ENCODE measurements around the gene LAIR1. TPM values are rescaled to one million over a fixed set of nuclear protein-coding genes. Genes with fewer than 3 reads are reported as not detected.
"Not testable (repeated sequence)": the region's sequence is repeated elsewhere in the genome, so short reads cannot be mapped to it uniquely, and the experiment has no call there.

LAIR1 gene
- total and polyA plus RNA-seq, 2 experiments from 2014 or later: not detected

DNA sequence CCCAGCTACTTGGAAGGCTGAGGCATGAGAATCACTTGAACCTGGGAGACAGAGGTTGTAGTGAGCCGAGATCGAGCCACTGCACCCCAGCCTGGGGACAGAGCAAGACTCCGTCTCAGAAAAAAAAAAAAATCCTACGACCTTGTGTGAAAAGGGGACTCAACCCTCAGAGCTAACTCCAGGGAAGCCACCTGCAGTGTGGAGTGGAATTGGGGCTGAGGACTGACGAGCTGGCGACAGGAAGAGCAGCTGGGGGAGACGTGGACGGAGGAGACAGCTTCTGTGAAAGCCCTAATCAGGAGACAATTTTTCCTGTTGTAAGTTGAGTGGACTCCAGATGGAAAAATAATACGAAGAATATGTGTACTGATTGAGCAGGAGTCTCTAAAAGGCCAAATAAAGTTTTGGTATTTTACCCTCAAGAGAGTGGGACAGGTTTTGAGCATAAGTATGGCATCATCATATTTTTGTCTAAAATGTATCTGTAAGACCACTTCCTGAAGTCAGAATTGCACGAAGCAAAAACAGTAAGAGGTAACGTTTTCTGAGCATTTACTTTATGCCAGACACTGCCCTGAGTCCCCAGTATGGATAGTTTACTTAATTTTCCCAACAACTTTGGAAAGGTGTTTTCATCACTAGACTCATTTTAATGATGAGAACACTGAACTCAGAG lies 12.0 kb upstream of the LAIR1 start:
- no peaks in the 10 kb centered on the region for H3K36me3 ChIP-seq (ENCODE audit: low read depth)
- TF ChIP-seq EZH2phosphoT487 (IDR thresholded peaks at IDR 0.05; ENCODE audit: insufficient read depth, low read depth) (no peak), EZH2 (IDR thresholded peaks at IDR 0.05; ENCODE audit: insufficient read depth, poor library complexity, severe bottlenecking) (no peak)
- H3K9me3 ChIP-seq (ENCODE audit: low read depth): no peaks in the 10 kb centered on the region
- H3F3A ChIP-seq (ENCODE audit: insufficient read depth): no peaks in the 10 kb centered on the region
- no peak overlapping the region for H2AFZ ChIP-seq
- H3K4me3 ChIP-seq: no peak overlapping the region
- no peak for DNase-seq
- in situ Hi-C loops (cut with MboI): no loop called here
- no peaks in the 10 kb centered on the region for H3K27me3 ChIP-seq (replicated peaks; ENCODE audit: insufficient read depth)
- H3K79me2 ChIP-seq (ENCODE audit: insufficient read depth): no peaks in the 10 kb centered on the region
- H3K4me1 ChIP-seq (ENCODE audit: insufficient read depth): no peaks in the 10 kb centered on the region
- no peak overlapping the region for H3K9ac ChIP-seq
- WGBS, 2 experiments (ENCODE audit: low coverage in 1 of 2, low lambda C conversion rate in 2 of 2, missing lambda C conversion rate in 2 of 2): 27 to 33% methylated on average over 11 of the region's 11 CpGs
- no peak overlapping the region for H3K4me2 ChIP-seq (ENCODE audit: unreplicated experiment)
- H4K20me1 ChIP-seq (ENCODE audit: insufficient read depth): no peaks in the 10 kb centered on the region
- no peak overlapping the region for H3K27ac ChIP-seq
- no peaks in the 10 kb centered on the region for H3K9me2 ChIP-seq (ENCODE audit: insufficient read depth)

DNA sequence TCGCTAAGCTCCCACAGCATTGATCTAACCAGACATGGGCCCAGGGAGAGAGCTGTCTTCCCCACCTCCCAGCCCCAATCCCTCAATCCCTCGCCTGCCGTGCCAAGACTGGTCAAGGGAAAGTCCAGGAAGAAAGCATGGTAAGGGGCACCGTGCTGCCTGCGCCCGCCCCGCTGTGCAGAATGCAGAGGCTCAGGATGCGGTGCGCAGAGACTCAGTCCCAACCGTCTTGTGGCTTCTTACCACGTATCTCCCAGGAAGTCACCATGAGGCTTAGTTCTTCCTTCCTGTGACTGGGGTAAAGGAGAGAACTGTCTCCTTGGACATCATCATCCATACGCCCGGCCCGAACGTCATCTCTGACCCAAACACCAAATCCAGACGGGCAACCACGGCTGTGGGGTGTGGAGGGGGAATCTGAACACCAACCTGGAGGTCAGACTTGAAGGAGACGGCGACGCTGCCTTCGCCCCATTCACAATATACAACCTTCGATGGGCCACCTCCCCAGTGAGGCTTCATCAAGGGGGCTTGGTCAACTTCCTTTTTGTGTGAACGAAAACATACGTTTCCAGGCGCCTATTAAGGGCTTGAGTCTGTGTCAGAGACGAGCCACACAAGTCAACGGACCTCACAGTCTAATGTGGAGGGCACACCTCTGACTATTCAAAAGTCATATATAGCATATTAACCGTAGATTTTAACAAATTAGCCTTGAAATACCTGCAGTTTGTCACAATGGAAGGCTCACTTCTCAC lies 10.6 kb upstream of the LAIR1 start:
- H3K9me2 ChIP-seq (ENCODE audit: insufficient read depth); H3K27ac ChIP-seq; H2AFZ ChIP-seq; in situ Hi-C loops (cut with MboI); H3K4me2 ChIP-seq (ENCODE audit: unreplicated experiment); H3K9ac ChIP-seq; DNase-seq; H3K4me1 ChIP-seq (ENCODE audit: insufficient read depth); H3F3A ChIP-seq (ENCODE audit: insufficient read depth); H3K9me3 ChIP-seq (ENCODE audit: low read depth); H3K27me3 ChIP-seq (replicated peaks; ENCODE audit: insufficient read depth); H4K20me1 ChIP-seq (ENCODE audit: insufficient read depth); H3K79me2 ChIP-seq (ENCODE audit: insufficient read depth); H3K36me3 ChIP-seq (ENCODE audit: low read depth); H3K4me3 ChIP-seq: not testable (repeated sequence)
- WGBS, 2 experiments (ENCODE audit: low coverage in 1 of 2, low lambda C conversion rate in 2 of 2, missing lambda C conversion rate in 2 of 2): 45 to 55% methylated on average over 20 to 28 of the region's 28 CpGs

DNA sequence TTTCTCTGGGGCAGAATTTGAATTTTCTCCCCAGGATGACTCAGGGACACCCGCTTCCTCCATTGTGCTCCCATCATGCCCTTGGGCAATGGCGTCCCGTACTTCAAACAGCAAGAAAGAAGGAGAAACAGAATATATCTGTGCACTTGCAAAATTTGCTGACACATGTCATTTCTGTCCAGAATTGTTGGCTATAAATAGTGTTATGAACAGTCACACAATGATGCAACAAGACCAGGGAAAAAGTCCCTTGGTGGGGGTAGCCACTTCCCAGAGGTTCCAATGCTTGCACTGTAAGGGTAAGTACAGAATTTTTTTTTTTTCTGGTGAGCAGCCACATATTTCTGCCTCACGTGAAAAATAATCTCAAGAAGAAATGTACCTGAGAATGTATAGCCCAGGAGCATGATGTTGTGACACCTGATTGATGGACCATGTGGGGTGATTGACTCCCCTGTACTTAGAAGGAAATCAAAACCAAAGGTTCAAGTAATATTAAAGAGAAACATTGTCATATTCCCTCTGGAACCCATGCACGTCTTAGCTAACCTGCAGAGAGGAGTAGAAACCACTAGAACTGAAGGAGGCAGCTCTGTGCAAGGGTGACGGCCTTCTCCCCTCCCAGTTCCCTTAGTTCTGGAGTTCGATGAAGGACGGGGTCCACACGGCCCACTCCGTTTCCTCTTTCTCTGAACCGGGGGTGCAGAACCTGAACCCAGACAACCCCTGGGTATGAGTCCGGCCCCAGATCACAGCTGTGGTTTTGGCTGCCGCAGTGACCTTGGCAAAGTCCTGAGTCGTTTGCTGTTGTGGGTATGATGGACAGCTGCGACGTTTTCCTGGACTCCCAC lies 9.3 kb upstream of the LAIR1 start:
- WGBS, 2 experiments (ENCODE audit: low coverage in 1 of 2, low lambda C conversion rate in 2 of 2, missing lambda C conversion rate in 2 of 2): 54 to 61% methylated on average over 14 to 16 of the region's 16 CpGs
- Histone ChIP-seq H3K4me1 (ENCODE audit: insufficient read depth) (no peaks in the 10 kb centered on the region), H4K20me1 (ENCODE audit: insufficient read depth) (no peaks in the 10 kb centered on the region), H3K9me2 (ENCODE audit: insufficient read depth) (no peaks in the 10 kb centered on the region), H3K79me2 (ENCODE audit: insufficient read depth) (no peaks in the 10 kb centered on the region), H3K4me2 (ENCODE audit: unreplicated experiment) (no peak overlapping the region), H3K27me3 (replicated peaks; ENCODE audit: insufficient read depth) (no peaks in the 10 kb centered on the region), H3K4me3 (no peak overlapping the region), H3K9ac (no peak overlapping the region), H2AFZ (no peak overlapping the region), H3F3A (ENCODE audit: insufficient read depth) (no peaks in the 10 kb centered on the region), H3K9me3 (ENCODE audit: low read depth) (no peaks in the 10 kb centered on the region), H3K27ac (no peak overlapping the region), H3K36me3 (ENCODE audit: low read depth) (no peaks in the 10 kb centered on the region)
- in situ Hi-C loops (cut with MboI): no loop called here
- no peak for TF ChIP-seq EZH2 (IDR thresholded peaks at IDR 0.05; ENCODE audit: insufficient read depth, poor library complexity, severe bottlenecking)
- no peak for TF ChIP-seq EZH2phosphoT487 (IDR thresholded peaks at IDR 0.05; ENCODE audit: insufficient read depth, low read depth)
- DNase-seq: no peak

DNA sequence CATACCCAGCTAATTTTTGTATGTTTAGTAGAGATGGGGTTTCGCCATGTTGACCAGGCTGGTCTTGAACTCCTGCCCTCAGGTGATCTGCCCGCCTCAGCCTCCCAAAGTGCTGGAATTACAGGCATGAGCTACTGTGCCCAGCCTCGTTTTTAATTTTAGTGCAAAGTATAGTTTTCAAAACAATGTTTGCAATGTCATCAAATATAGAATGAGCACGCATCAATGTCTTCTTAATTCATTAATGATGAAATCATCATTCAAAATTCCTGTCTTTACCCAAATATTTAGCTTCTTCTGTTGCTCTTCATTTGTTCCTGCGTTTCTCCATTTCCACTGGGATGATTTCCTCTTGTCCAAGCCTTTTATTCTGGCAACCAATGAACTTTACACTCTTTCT lies 6.7 kb upstream of the LAIR1 start:
- DNase-seq; in situ Hi-C loops (cut with MboI); H3K9me2 ChIP-seq (ENCODE audit: insufficient read depth); H3K27ac ChIP-seq; H3F3A ChIP-seq (ENCODE audit: insufficient read depth); H3K9ac ChIP-seq; H3K4me2 ChIP-seq (ENCODE audit: unreplicated experiment); H3K4me1 ChIP-seq (ENCODE audit: insufficient read depth); H2AFZ ChIP-seq; H3K9me3 ChIP-seq (ENCODE audit: low read depth); H4K20me1 ChIP-seq (ENCODE audit: insufficient read depth); H3K79me2 ChIP-seq (ENCODE audit: insufficient read depth); H3K4me3 ChIP-seq; H3K36me3 ChIP-seq (ENCODE audit: low read depth); H3K27me3 ChIP-seq (replicated peaks; ENCODE audit: insufficient read depth): not testable (repeated sequence)
- WGBS, 2 experiments (ENCODE audit: low coverage in 1 of 2, low lambda C conversion rate in 2 of 2, missing lambda C conversion rate in 2 of 2): 20 to 25% methylated on average over 5 of the region's 5 CpGs

DNA sequence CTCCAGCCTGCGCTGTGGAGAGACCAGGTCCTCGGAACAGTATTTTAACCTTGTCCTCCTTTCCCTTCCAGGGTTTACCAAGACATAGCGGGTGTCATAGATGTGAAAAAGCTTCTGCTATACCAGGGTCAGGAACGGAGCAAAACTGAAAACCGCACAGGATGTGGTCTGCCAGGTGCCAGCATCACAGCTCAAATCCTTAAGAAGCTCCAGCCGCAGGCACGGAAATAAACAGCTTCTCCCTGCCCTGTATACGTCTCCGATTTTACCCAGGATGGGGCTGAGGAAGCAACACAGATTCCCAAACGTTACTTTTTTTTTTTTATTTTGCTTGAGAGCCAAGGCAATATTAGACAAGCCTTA lies 5.7 kb upstream of the LAIR1 start:
- H2AFZ ChIP-seq; H3K36me3 ChIP-seq (ENCODE audit: low read depth); H3K9me2 ChIP-seq (ENCODE audit: insufficient read depth); H3F3A ChIP-seq (ENCODE audit: insufficient read depth); H3K9ac ChIP-seq; in situ Hi-C loops (cut with MboI); H3K9me3 ChIP-seq (ENCODE audit: low read depth); H3K27me3 ChIP-seq (replicated peaks; ENCODE audit: insufficient read depth); H3K4me3 ChIP-seq; DNase-seq; H3K79me2 ChIP-seq (ENCODE audit: insufficient read depth); H3K4me1 ChIP-seq (ENCODE audit: insufficient read depth); H3K4me2 ChIP-seq (ENCODE audit: unreplicated experiment); H3K27ac ChIP-seq; H4K20me1 ChIP-seq (ENCODE audit: insufficient read depth): not testable (repeated sequence)
- WGBS, 2 experiments (ENCODE audit: low coverage in 1 of 2, low lambda C conversion rate in 2 of 2, missing lambda C conversion rate in 2 of 2): 25 to 33% methylated on average over 8 of the region's 10 CpGs

DNA sequence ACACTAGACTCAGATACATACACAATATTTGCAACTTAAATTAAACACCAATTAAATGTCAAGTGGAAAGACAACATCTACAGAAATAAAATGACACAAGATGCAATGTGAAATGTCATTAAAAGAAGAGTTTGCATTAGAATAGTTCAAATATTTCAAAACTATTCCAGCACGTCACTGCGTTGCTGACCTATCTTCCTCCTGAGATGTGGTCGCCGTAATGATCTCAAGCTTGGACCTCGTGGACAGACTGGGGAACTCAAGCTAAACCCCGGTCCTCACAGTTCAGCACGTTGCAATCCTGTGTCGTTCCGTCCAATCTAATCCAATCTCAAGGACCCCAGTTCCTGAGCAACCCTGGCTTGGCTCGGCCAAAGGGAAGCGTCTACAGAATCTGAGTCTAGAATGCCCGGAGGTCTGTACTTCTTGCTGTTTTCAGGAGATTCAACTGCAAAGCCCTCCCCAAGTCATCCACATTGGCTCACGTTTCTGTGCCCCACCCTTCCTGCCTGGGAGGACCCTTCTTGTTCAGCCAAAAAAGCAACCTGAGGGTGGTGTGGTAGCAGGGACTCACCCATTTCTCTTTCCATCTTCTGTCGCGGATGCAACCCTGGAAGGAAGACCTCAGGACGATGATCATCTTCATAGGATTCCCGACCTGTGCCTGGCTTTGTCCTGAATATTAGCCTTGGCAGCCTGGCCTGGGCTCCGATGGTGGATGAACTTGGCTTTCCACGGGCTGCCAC lies 5.1 kb upstream of the LAIR1 start:
- H3K27me3 ChIP-seq (replicated peaks; ENCODE audit: insufficient read depth); H3K4me2 ChIP-seq (ENCODE audit: unreplicated experiment); H3K36me3 ChIP-seq (ENCODE audit: low read depth); DNase-seq; H4K20me1 ChIP-seq (ENCODE audit: insufficient read depth); H3K4me3 ChIP-seq; H3K4me1 ChIP-seq (ENCODE audit: insufficient read depth); H3F3A ChIP-seq (ENCODE audit: insufficient read depth); in situ Hi-C loops (cut with MboI); H3K79me2 ChIP-seq (ENCODE audit: insufficient read depth); H2AFZ ChIP-seq; H3K9me3 ChIP-seq (ENCODE audit: low read depth); H3K9ac ChIP-seq; H3K9me2 ChIP-seq (ENCODE audit: insufficient read depth); H3K27ac ChIP-seq: not testable (repeated sequence)
- WGBS, 2 experiments (ENCODE audit: low coverage in 1 of 2, low lambda C conversion rate in 2 of 2, missing lambda C conversion rate in 2 of 2): 32 to 33% methylated on average over 13 to 15 of the region's 19 CpGs
